HUES48 (cell line): Measurements from ENCODE around the gene LAMA5.
A peak's percentile ranks its signal among the peaks of the same experiment; 100 is the strongest.

Source experiments
- H3K27ac ChIP-seq: one replicate; pipeline ENCODE4 v1.7.0; 2013; ENCODE audit warnings: low read depth, low read length, inconsistent platforms
- H3K27me3 ChIP-seq: 2 replicates; pipeline ENCODE4 v1.6.1; 2013; ENCODE audit warnings: mild to moderate bottlenecking, low read length; ENCODE audit not compliant: control insufficient read depth, insufficient read depth
- H3K36me3 ChIP-seq: 2 replicates; pipeline ENCODE4 v1.6.1; 2013; ENCODE audit warnings: low read length; ENCODE audit not compliant: control insufficient read depth, insufficient read depth
- H3K4me1 ChIP-seq: 2 replicates; pipeline ENCODE4 v1.6.1; 2013; ENCODE audit warnings: mild to moderate bottlenecking, low read length; ENCODE audit not compliant: control insufficient read depth, insufficient read depth
- H3K4me3 ChIP-seq: 2 replicates; pipeline ENCODE4 v1.5.1; 2013; ENCODE audit warnings: mild to moderate bottlenecking, low read depth, low read length
- H3K9ac ChIP-seq: 2 replicates; pipeline ENCODE4 v1.6.1; 2013; ENCODE audit warnings: mild to moderate bottlenecking, low read depth, low read length, moderate library complexity
- H3K9me3 ChIP-seq: 2 replicates; pipeline ENCODE4 v1.6.1; 2013; ENCODE audit warnings: low read length; ENCODE audit not compliant: control insufficient read depth, insufficient read depth

Gene LAMA5

DNA sequence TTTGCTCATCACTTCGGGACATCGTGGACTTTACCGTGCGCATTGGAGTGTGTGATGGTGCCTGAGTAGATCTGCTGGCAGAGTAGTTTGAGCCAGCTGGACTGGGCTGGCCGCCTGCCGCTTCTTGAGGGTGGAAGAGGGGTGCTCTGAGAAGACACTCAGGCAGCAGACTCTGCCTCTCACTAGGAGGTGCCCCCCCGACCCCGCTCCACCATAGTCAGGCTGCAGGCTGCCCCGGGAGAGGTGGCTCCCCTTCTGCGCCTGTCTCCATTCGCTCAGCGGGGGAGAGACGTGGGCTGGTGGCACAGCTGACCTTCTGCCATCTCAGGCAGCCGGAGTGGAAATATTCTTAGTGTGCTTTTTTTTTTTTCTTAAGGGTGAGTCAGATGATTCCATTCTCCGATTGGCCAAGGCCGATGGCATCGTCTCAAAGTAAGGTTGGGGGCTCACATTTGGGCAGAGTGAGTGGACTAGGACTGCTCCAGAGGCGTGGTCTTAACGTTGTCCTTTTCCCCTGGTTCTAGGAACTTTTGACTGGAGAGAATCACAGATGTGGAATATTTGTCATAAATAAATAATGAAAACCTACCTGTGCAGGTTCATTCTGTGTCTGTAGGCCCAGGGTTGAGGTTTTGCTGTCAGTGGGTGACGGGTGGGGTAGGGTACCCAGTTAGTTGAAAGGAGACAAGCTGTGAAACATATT is 21.0 kb upstream of the LAMA5 start:
- peak overlapping the region; percentile 92 for H3K9ac ChIP-seq
- peak overlapping the region; percentile 83 for H3K27ac ChIP-seq
- H3K36me3 ChIP-seq, result peaks cover 38% of the 10 kb centered on the region
- peak overlapping the region; percentile 72 for H3K4me3 ChIP-seq
- H3K27me3 ChIP-seq, result no peaks in the 10 kb centered on the region
- no peaks in the 10 kb centered on the region; the same call in none of the 2 replicates for H3K4me1 ChIP-seq
- no peaks in the 10 kb centered on the region for H3K9me3 ChIP-seq

DNA sequence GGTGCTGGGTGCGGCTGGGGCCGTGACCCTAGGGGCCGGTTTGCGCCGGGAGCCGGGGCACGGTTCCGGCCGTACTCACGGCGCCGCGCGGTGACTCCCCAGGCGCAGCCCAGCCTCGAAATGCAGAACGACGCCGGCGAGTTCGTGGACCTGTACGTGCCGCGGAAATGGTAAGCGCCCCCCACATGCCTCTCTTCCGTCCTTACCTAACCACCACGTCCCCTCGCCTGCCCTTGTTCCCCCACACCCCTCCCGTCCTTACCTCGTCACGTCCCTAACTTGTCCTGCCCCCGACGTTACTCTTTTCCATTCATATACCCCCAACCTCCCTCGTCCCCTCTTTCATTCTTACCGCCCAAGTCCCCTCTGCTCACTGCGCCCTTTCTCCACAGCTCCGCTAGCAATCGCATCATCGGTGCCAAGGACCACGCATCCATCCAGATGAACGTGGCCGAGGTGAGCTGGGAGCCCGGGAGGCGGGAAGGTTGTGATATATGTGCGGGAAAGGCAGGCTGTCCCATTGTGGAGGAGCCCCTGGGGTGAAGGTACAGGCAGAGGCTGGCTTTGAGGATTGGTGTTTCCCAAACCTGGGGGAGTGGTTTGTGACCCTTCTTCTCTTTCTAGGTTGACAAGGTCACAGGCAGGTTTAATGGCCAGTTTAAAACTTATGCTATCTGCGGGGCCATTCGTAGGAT is 20.3 kb upstream of the LAMA5 start:
- Histone ChIP-seq H3K9ac (peak overlapping the region; percentile 92), H3K4me3 (peak overlapping the region; percentile 72), H3K27me3 (no peaks in the 10 kb centered on the region), H3K36me3 (peaks cover 39% of the 10 kb centered on the region), H3K9me3 (no peaks in the 10 kb centered on the region), H3K4me1 (peaks cover 2% of the 10 kb centered on the region), H3K27ac (peak overlapping the region; percentile 83)

DNA sequence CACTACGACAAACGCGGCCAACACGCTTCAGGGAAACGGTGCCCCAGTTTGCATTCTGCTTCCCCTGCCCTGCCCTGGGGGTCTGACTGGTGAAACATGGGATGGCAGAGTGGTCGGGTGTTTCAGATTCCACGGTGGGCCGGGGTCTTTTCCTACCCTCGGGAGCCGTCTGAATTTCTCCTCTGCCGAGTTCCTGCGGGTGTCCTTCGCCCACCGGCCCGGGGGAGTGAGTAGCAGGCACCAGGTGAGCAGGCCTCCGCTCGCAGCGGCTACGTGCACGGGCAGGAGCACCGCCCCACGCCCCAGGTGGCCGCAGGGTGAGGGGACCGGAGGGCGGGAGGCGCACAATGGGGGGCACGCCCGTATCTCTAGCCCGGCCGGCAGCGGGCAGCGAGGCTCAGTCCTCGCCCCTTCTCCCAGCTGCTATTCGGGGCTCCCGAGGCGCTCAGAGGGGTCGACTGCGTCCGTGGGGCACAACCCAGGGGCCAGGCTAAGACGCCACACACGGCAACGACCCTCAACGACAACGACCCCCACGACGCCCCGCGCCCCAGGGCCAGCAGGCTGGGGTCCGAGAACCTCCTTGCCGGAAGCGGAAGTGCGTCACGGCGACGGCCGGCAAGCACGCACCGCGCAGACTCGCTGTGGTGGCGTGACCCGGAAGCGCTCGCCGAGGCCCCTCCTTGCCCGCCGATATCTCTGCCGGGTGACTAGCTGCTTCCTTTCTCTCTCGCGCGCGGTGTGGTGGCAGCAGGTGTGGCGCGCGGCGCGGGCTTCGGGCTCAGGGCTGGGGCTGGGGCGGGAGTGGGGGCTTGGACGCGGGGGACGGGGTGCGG is 19.5 kb upstream of the LAMA5 start, which contains the start of gene RPS21:
TSS of gene RPS21 (plus strand) at position 721 of the 836 bp plus-strand sequence. CDS start 236 bp downstream, outside the sequence.
- no peaks in the 10 kb centered on the region for H3K27me3 ChIP-seq
- H3K9ac ChIP-seq, result peak within 1 kb of the TSS; percentile 92
- peak within 1 kb of the TSS; percentile 72 for H3K4me3 ChIP-seq
- no peaks in the 10 kb centered on the region for H3K9me3 ChIP-seq
- peak within 1 kb of the TSS; percentile 83 for H3K27ac ChIP-seq
- peaks cover 47% of the 10 kb centered on the region for H3K36me3 ChIP-seq
- peaks cover 2% of the 10 kb centered on the region for H3K4me1 ChIP-seq

DNA sequence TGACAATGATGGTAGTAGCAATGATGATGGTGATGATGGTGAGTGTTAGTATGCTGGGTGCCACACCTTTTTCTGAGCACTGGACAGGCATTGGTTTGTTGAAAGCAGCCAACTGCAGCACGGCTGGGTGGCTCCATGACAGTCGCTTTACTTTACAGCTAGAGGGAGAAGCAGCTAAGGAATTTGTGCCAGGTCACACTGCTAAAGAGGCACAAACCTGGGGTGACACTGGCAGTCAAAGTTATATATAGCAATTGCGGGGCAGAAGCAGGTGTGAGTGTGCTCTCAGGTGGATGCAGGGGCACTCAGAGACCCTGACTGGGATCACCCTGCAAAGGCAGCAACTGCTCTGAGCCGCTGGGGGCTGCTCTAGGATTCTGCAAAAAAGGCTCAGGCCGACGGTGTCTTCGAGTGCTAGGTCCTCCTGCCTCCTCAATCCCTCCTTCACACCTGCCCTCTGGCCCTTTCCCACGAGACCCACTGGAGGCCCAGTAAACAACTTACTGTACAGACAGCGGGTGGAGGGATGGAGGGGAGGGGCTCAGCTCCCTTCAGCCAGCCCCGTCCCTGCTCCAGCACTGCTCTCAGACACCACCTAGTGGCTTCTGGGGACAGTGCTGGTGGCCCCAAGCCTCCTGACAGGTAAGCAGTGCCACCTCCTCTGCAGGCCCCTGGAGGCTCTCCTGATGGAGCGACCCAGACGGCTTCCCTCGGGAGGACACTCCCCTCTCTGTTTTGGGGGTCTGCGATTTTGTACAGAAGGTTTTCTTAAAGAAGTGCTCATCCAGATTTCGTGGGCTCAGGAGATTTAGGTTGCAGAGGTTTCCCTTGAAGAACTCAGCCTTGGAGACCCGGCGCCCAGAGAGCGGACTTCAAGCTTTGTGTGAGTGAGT is 15.4 kb upstream of the LAMA5 start:
- Histone ChIP-seq H3K9ac (no peak overlapping the region), H3K27me3 (no peaks in the 10 kb centered on the region), H3K4me1 (peaks cover 7% of the 10 kb centered on the region; the same call in 1 of the 2 replicates), H3K27ac (no peak overlapping the region), H3K9me3 (no peaks in the 10 kb centered on the region), H3K36me3 (peaks cover 19% of the 10 kb centered on the region), H3K4me3 (no peak overlapping the region)

DNA sequence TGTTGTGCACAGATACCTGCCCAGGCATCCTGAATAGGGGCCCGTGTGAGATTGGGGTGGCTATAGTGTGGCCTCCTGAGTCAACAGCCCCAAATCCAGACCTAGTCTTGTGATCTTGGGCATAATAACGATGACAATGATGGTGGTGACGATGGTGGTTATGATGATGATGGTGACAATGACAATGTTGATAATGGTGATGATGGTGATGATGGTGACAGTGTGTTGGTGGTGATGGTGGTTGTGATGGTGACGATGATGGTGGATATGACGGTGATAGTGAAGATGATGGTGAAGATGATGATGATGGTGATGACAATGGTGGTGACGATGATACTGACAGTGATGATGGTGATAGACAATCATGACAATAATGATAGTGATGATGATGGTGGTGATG is 14.7 kb upstream of the LAMA5 start:
- Histone ChIP-seq H3K27me3 (no peaks in the 10 kb centered on the region), H3K36me3 (peaks cover 19% of the 10 kb centered on the region), H3K4me3 (no peak overlapping the region), H3K27ac (no peak overlapping the region), H3K9ac (no peak overlapping the region), H3K4me1 (peaks cover 10% of the 10 kb centered on the region), H3K9me3 (no peaks in the 10 kb centered on the region)

DNA sequence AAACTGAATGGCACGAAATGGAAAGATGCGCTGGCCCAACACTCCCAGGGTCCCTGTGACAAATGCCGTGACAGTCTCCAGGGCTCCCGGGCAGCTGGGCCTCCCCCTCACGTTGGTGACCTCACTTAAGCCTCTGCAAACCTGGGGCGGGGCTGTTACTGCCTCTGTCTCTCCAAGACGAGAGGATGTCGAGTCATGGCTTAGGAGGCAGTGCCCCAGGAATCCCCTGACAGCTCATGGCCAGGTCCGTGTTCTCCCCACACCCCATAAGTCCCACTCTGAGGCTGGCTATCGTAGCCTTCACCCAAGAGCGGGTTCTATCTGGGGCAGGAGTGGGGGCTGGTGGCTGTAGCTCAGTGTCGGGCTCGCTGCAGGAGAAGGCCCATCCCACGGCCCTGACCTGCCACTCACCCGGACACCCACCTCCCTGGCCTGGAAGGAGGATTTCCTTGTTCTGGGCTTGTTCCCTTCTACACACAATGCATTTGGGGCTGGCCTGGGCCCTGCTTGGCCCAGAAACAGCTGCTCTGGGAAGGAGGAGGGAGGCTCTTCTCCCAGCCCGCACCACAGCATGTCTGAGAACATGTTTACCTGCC is 14.2 kb upstream of the LAMA5 start:
- Histone ChIP-seq H3K4me3 (no peak overlapping the region), H3K36me3 (peaks cover 19% of the 10 kb centered on the region), H3K9me3 (no peaks in the 10 kb centered on the region), H3K4me1 (peaks cover 14% of the 10 kb centered on the region), H3K27me3 (no peaks in the 10 kb centered on the region), H3K27ac (peak overlapping the region; percentile 18), H3K9ac (no peak overlapping the region)

DNA sequence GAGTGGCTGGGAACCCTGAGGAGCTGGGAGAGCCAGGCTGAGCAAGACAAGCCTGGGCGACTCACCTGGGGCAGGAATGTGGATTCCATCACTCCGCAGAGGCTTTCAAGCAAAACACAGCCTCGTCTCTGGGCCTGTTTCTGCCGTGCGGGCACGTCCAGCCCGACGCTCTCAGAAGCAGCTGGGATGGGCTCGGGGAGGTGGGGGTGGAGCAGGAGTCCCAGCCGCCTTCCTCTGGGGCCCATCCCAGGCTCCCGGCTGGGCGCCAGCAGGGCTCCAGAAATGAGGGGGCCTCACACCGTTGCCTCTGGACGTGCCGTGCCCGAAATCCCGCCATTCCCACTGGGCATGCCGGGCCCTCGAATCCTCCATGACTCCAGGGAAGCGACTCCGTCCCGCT is 11.1 kb upstream of the LAMA5 start:
- Histone ChIP-seq H3K9me3 (no peaks in the 10 kb centered on the region), H3K4me1 (peaks cover 30% of the 10 kb centered on the region), H3K27ac (no peak overlapping the region), H3K9ac (no peak overlapping the region), H3K4me3 (no peak overlapping the region), H3K27me3 (no peaks in the 10 kb centered on the region), H3K36me3 (peaks cover 9% of the 10 kb centered on the region)

DNA sequence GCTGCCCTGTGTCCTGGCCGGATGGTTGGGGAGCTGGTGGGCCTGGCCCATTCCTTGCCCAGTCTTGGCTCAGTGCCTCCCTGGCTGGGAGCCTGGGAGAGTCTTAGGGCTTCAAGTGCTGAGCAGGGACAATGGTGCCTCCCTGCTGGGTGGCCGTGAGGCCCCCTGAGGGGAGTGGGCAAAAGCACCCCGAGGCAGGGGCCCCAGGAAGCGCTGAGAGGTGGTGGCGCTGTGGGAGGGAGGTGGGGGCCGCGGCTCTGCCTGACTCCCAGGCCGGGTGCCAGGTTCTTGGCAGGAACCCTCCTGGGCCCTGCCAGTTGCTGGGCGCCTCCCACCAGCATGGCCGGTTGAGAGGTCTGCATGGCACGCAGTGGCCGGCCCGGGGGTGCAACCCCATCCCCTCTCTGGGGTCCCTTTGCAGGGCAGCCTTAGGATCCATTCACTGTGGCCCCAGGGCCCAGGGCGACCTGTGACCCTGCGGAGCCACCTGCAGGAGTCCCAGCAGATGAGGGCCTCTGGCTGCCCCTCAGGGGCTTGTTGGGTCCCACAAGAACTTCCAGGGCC is 10.6 kb upstream of the LAMA5 start:
- Histone ChIP-seq H3K27ac (no peak overlapping the region), H3K4me1 (peaks cover 30% of the 10 kb centered on the region), H3K9me3 (no peaks in the 10 kb centered on the region), H3K36me3 (peaks cover 9% of the 10 kb centered on the region), H3K4me3 (no peak overlapping the region), H3K27me3 (no peaks in the 10 kb centered on the region), H3K9ac (no peak overlapping the region)

DNA sequence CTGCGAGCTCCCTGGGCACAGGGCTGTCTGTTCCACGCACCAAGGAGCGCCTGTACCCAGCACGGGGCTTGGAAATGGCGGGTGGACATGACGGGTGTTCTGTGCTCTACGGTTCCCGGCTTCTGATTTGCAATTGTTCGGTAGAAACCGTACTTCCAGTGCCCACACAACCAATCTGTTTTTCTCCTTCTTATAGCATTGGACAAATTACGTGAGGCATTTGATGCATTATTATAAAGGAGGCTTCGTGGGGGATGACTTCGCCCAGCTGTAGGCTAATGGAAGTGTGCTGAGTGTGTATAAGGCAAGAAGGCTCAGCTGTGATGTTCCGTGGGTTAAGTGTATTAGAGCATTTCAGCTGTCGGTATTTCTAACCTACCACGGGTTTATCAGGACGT is 10.0 kb upstream of the LAMA5 start:
- Histone ChIP-seq H3K9ac (no peak overlapping the region), H3K9me3 (no peaks in the 10 kb centered on the region), H3K4me3 (no peak overlapping the region), H3K36me3 (peaks cover 5% of the 10 kb centered on the region), H3K4me1 (peaks cover 28% of the 10 kb centered on the region), H3K27me3 (no peaks in the 10 kb centered on the region), H3K27ac (peak overlapping the region; percentile 86)
